ENCODE data around the gene TPP1. TPM values are rescaled to one million over a fixed set of nuclear protein-coding genes. Genes with fewer than 3 reads are reported as not detected.

TPP1 gene
- total RNA-seq, 4 donors from 2014 or later, result 27.1 to 74.9 (median 40.7) TPM

GRCh38 chr11:6570691-6571427 is 48.4 kb downstream of the TPP1 start:
- Histone ChIP-seq H3K27ac (no peak overlapping the region), H3K36me3 (no peaks in the 10 kb centered on the region), H3K27me3 (no peaks in the 10 kb centered on the region), H3K4me1 (no peaks in the 10 kb centered on the region), H3K4me3 (no peak overlapping the region), H3K9me3 (no peaks in the 10 kb centered on the region)
- no peak for DNase-seq
- intact Hi-C loops (cut with DNase I; ENCODE audit: low total_unique reads), result no loop called here
- TF ChIP-seq POLR2A (IDR thresholded peaks at IDR 0.05) (no peak), CTCF (IDR thresholded peaks at IDR 0.05) (no peak)

GRCh38 chr11:6569706-6570105 is 49.5 kb downstream of the TPP1 start:
- intact Hi-C loops (cut with DNase I; ENCODE audit: low total_unique reads), result no loop called here
- Histone ChIP-seq H3K4me3 (no peak overlapping the region), H3K9me3 (no peaks in the 10 kb centered on the region), H3K36me3 (no peaks in the 10 kb centered on the region), H3K27ac (no peak overlapping the region), H3K4me1 (no peaks in the 10 kb centered on the region), H3K27me3 (no peaks in the 10 kb centered on the region)
- TF ChIP-seq CTCF (IDR thresholded peaks at IDR 0.05) (no peak), POLR2A (IDR thresholded peaks at IDR 0.05) (no peak)
- no peak for DNase-seq

DNA sequence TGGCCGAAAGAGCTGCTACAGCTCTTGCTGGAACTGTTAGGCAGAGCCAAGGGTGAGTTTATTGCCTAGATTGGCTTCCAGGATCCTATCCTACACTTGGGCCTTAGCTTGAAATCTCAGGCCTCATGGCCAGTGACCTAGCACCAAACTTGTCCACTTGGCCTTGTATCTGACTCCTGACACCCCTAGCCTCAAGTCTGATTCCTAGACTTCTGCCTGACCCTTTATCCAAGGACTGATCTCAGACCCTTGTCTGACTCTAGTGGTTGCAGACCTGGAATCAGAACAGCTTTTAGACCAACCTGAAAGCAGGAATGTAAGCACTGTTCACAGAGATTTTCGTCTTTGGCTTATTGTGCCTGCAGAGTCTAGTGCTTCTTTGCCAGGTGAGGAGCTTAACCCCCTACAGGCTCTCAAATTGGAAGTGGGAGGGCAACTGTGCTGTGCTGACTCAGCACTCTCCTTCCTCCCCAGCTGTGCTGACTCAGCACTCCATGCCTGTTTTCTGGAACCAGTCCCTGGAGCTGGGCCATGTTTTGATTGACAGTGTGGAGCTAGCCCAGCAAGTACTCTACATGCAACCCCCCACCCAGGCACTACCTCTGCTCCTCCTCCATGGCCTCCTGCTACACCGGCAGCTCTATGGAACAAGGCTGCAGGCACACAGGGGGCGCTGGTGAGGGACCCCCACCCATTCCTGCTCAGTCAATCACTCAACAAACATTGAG is 50.9 kb downstream of the TPP1 start:
- no peak overlapping the region for H3K4me3 ChIP-seq
- no peak overlapping the region for H3K27ac ChIP-seq
- no peak for DNase-seq
- TF ChIP-seq CTCF (IDR thresholded peaks at IDR 0.05), result no peak
- no peak for TF ChIP-seq POLR2A (IDR thresholded peaks at IDR 0.05)
- H3K9me3 ChIP-seq, result no peaks in the 10 kb centered on the region
- H3K27me3 ChIP-seq, result no peaks in the 10 kb centered on the region
- intact Hi-C loops (cut with DNase I; ENCODE audit: low total_unique reads), result no loop called here
- H3K4me1 ChIP-seq, result no peaks in the 10 kb centered on the region
- no peaks in the 10 kb centered on the region for H3K36me3 ChIP-seq

- no peak for DNase-seq
- Histone ChIP-seq H3K27ac (no peak overlapping the region), H3K27me3 (no peaks in the 10 kb centered on the region), H3K4me1 (no peaks in the 10 kb centered on the region), H3K36me3 (no peaks in the 10 kb centered on the region), H3K9me3 (no peaks in the 10 kb centered on the region), H3K4me3 (no peak overlapping the region)
- intact Hi-C loops (cut with DNase I; ENCODE audit: low total_unique reads), result no loop called here
- TF ChIP-seq POLR2A (IDR thresholded peaks at IDR 0.05) (no peak), CTCF (IDR thresholded peaks at IDR 0.05) (no peak)
Measured at GRCh38 chr11:6567371-6567745, 51.9 kb downstream of the TPP1 start.

DNA sequence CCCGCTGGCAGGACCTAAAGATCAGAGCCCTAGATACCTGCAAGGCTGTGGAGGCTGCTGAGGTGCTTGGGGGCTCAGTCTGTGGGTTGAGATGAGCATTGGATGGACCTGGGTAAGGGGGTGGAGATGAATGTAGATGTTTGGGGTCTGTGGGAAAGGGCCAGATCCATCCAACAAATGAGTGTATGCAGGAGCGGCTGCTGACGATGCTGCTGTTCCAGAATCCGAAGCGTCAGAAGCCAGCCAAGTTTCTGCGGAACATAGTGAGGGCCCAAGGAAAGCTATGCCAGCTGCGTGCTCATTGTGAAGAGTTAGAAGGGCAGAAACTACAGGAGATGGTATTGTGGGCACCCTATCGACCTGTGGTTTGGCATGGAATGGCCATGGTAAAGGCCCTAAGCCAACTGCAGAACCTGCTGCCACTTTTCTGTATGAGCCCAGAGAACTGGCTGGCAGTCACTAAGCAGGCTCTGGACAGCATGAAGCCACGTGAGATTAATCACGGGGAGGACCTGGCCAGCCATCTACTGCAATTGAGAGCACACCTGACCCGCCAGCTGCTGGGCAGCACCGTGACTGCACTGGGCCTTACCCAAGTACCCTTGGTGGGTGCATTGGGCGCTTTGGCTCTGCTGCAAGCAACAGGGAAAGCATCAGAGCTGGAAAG is 52.4 kb downstream of the TPP1 start:
- Histone ChIP-seq H3K4me1 (no peaks in the 10 kb centered on the region), H3K27me3 (no peaks in the 10 kb centered on the region), H3K36me3 (no peaks in the 10 kb centered on the region), H3K4me3 (no peak overlapping the region), H3K9me3 (no peaks in the 10 kb centered on the region), H3K27ac (no peak overlapping the region)
- TF ChIP-seq CTCF (IDR thresholded peaks at IDR 0.05), result no peak
- TF ChIP-seq POLR2A (IDR thresholded peaks at IDR 0.05), result no peak
- no peak for DNase-seq
- intact Hi-C loops (cut with DNase I; ENCODE audit: low total_unique reads), result no loop called here
